M059J (cell line): ENCODE data around the gene CHKA. TPM values are rescaled to one million over a fixed set of nuclear protein-coding genes. Genes with fewer than 3 reads are reported as not detected.

Experiments
- DNase-seq: peaks from one replicate; pipeline ENCODE4 v3.0.0-alpha.2; 2012; ENCODE audit warnings: low read depth
- total RNA-seq: library from RNA; depleted of rRNA; stranded (reverse); fragments of >200 nt; shearing (Covaris generic); gene quantifications from 2 replicates; pipeline ENCODE4 v1.2.3, GENCODE V29; 2014

CHKA gene
- total RNA-seq, 1 experiment from 2014 or later, result 13.7 TPM

DNA sequence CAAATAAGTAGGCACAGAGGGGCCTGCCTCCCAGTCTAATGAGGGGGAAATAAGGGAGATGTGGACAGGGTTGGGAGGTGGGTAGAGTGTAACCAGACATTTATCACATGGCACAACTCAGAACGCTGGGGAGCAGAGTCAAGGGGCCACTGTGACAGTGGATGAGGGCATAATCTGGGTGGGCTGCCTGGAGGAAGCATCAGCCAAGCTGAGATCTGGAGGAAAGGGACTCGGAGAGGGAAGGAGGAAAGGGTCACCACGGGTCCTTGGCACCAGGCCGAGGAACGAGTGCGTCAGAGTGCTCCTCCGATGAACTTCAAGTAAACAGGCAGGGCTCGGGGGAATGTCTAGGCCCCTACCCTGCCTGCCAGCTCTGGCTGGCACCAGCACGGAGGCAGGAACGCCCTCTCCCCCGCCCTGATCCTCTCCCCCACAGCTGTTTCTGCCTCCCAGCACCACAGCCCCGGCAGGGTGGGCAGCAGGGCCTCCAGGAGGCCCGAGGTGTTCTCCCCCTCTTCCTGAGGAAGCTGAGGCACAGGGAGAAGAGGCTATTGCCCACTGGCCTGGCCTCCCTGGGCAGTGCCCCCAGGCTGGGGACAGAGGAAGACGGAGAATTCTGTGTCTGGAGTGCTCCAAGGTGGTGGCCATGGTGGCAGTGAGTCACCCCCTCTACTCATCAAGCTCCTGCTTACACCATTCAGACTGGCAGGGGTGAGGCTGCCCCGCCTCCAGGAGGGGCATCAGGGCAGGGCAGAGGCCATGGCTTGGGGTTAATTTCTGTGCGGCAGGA is 106.8 kb downstream of the CHKA start:
- peak; percentile 98 for DNase-seq

DNA sequence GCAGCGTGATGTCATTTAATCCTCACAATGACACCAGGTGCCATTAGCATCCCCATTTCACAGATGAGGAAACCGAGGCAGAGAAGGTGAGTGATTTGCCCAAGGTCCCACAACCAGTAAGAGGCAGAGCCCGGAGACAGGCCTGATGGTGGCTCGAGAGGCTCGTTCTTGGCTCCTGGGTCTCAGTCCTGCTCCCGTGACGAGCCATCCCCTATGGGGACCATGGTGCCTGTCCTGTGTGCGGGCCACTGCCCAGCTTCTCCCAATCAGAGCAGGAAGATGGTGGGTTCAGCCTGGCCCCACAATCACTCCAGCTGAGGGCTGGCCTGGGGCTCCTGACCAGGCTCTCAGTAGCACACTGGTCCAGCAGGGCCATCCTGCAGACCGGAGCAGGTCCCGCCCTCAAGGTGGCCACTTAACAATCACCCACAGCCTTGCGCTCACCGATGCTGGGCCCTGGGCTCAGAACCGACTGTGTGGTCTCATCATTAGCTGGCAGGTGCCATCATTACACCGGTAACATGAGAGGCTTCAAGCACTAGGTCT is 107.5 kb downstream of the CHKA start:
- DNase-seq, result peak; percentile 56

DNA sequence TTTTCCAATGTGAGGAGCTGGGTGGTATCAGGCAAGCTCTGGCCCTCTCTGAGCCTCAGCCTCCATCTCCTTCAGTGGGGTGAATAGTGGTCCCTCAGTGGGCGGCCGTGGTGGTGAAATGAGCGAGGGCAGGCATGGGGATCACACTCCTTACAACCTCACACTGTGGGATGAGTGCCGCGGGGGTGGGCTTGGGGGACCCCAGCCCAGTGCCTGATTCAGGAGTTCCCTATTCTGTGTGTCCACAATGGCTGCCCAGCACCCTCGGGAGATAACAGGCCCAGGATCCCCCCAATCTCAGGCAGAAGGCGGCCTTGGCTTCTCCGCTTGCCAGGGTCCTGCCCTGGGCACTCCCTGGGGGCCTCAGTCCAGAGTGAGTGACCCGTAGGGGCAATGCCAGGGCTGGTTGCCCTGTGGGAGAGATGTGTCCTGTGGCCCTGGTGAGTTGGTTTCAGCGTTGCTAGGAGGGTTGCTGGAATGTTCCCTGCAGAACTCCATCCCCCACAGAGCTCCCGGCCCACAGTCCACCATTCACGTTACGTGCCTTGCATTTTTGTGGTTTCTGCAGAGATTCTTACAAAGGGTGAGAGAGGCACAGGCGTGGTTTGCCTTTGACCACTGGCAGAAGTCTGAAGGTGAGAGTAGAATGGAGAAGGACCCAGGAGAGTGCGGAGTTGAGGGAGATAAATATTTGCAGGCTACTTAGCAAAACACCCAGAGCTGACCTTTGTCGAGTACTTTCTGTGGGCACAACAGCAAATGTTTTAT is 108.2 kb downstream of the CHKA start:
- DNase-seq, result peak; percentile 100

DNA sequence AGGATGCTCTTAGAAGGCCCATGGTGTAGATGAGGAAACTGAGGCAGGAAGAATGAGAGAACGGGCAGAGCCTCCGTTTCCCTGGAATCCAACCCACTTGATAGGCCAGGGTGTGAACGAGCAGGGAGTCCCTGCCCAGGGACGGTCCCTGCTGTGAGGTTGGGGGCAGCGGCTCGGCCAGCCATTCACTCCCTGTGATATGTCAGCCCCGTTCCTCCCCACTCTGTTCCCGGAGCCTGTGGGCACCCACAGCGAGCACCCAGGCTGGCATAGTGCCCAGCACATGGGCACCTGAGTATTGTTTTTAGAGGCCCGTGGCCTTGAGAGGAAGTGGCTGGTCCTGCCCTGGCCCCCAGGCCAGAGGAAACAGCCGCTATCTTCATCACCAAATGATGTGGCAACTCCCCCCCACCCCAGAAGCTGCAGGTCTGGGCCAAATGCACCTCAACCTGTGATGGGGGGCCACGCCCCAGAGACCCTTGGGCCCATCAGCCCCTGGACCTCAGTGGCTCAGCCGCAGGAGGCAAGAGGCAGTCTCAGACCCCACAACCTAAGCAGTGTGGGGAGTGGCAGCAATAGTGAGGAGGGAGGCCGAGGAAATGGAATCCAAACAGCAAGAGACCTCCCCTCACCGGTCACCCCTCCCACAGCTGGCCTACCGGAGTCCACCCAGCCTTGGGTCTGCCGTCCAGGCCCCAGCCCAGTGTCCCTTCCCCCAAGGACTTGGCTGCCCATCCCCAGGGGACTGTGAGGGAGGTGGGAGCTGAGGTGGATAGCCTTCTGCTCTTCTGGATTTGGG is 108.9 kb downstream of the CHKA start:
- DNase-seq, result no peak

DNA sequence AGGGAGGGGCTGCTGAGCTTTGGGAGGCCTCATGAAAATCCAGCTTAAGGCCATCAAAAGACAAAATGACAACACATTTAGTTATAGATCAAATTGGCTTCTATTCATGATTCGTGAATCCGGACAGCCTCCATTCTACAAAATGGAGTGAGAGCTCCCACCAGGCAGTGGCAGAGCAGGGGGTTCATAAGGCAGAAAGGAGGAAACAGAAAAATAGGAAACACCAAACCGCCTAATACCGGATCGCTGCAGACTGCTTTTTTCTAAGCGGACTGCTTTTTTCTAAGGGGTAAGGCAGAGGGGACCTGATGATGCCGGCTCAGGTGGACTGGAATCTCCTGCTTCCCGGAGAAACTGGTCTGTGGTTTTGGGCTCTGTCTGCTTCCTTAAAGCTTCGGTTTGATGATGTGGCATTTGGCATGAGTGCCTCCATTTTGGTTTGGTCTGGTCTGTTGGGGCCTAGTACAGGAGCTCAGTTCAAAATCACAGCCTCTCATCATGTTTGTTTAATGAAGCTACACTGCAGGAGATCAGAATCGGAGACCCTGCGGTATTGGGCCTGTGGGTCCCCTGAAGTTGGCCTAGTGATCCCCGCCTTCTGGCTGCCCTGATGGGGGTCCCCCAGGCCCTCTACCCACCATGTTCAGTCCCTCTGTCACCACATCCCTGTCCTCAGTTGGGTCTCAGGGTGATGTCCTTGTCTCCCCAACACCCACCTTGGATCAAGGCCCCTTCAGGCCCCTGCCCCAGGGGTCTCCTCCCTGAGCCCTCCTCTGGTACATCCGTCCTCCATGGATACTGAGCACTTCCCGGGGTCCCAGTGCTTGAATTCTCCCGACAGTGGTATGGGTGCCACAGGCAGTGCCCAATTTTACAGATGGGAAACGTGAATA is 109.9 kb downstream of the CHKA start:
- DNase-seq, result no peak

DNA sequence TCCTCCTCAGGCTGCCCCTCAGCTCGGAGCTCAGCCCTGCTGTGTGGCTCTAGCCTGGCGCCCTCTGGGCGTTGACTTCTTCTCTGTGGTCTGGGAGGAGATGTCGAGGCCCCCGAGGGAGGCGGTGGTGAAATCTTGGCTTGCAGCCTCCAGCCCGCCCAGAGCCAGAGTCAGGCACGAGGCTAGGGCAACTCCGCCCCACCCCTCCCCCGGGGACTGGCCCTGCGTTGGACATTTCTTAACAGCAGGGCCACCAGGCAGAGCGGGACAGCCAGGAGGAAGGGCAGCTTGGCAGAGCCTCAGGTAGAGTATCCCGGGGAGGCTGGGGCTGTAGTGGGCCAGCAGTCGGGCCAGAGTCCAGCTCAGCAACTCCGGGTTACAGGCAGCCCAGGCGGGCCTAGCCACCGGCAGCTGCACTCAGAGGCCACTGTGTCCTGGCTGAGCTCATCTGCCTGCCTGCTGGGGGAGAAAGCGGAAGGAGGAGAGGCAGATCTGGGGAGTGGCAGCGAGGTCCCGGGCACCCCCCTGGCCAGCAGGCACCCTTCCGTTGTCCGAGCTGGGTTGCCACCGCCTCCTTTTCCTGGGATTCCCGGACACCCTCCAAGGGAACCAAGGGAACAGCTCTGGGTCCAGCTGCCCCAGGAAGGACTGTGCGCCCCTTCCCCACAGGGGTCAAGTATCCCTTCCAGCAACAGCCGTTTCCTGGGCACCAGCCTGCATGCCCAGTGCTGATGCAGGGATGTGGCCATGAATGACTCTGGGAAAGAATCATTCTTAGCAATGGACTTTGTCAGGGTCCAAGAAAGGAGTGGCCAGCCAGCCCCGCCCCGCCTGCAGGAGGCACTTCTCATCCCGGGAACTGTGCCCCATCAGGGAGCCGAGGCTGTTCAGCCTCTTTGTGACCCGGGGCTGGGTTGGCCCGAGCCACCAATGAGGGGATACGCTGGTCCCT is 110.8 kb downstream of the CHKA start, which contains the start of gene ALDH3B1:
Gene ALDH3B1, plus strand, starts transcription at position 238 of the 952 bp plus-strand sequence. CDS start 4,971 bp downstream, outside the sequence.
- peak; percentile 95 for DNase-seq

DNA sequence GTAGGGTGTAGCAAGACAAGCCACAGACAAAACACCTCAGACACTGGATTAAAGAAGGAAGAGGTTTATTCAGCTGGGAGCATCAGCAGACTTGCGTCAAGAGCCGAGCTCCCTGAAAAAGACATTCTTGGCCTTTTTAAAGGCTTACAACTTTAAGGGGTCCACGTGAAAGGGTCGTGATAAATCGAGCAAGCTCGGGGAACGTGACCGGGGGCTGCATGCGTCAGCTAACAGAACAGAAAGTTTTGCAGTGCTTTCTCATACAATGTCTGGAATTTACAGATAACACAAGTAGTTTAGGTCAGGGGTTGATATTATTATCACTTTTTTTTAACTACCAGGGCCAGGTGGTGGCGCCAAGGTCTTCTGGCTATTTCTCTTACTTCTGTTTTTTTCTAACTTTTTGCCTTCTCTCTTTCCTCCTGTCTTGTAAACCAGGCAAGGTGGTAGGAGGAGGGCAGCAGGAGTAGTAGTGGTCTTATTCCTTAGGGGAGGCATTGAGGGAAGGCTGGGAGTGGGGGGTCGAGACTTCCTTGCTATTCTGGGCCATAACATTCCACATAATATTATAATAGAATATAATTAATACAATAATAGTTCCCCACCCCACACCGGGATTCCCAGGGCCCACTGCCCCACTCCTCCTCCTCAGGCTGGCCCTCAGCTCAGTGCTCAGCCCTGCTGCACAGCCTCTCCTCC is 111.6 kb downstream of the CHKA start:
- DNase-seq, result peak; percentile 75

DNA sequence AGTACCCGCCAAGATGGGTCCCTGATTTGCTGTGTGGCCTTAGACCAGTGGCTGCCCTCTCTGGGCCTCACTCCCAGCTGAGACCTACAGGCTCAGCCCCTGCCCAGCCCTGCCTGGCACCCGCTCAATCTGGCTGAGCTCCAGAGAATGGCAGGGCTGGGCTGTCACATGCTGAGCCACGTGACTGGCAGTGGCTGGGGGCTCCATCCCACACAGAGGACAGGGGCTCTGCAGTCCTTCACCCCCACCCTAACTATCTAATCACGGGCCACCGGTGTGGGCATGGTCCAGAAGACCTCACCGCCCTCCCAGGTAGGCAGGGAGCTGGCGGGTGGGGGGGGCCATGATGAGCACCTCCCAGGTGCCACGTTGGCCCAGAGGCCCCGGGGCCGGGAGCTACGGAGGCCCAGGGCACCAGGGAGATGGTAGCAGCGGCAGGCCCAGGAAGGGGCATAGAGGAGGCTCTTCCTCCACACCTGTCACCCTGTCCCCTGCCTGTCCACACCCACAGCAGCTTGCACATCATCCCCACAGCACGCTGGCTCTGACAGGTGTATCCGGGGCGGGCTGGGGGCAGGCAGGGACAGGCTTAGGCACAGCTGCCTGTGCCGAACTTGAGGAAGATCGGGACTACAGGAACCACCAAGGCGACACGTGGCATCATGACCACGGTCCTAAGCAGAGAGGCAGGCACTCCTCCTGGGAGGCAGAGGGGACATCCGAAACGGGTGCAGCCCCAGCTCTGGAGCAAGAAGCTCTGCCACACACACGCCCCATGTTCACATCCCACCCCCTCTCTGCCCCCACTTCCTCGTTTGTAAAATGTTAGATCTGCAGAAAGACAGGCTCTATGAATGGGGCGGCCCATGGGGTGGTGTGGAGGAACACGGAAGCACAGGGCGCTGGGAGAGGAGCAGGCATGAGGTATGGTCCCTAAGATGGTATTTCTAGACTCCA is 112.5 kb downstream of the CHKA start:
- DNase-seq, result no peak

DNA sequence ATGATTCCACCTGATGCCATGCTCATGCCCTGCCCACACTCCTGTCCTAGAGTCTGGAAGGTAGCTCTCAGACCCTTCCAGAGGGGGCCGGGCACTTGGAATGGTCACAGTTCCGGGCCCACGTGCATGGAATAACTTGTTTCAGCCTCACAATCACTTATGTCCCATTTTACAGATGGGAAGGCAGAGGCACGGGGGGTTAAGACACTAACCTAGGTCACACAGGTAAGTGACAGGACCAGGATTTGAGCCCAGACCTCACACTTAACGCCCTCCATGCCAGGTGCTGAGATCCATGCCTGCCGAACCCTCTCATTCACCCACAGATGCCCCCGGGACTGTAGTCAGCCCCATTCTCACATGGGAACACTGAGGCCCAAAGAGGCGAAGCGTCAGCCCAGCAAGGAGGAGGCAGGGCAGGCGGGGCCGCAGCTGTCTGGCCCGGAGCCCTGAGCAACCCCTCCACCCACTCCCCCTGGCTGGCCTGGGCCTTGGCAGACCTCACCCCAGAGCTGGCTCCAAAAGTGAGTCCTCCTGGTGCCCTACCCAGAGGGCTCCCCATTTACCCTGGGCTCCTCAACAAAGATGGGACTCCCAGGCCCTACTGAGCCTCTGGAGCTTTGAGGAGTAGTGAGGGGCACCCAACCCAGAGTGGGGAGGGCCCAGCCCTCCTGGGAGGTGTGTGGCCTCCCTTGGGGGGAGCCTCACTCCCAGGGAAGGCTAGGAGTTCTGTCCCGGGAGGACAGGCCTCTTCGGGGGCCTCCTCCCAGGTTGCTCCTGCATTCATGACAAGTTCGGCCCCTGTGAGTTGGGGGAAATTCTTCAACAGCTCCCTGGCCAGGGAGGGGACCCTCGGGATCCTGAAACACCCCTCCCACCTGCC is 113.4 kb downstream of the CHKA start:
- DNase-seq, result no peak

DNA sequence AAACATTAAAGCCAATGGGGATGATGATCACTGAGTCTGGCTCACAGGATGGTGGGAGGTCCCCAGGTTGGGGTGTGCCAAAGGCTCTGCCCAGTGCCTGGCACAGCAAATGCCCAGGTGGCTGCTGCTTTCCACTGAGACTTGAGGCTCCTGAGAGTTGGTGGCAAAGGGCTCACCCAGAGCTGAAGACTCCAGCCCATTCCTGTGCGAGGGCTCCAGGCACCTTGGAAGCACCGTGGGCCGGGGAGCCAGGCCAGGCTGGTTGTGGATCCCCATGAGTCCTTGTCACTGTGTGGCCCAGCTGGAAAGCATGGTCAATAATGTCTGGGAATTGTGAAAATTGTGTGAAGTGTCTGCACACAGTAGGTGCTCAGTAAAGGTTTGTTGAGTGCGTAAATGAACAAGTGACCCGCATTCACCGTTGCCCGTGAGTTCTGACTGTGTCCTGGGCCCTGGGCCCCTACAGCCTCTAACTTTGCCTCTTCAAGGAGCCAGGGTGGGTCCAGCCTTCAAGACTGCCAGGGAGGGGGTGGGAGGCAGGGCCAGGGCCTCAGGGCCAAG is 114.5 kb downstream of the CHKA start:
- DNase-seq, result no peak

DNA sequence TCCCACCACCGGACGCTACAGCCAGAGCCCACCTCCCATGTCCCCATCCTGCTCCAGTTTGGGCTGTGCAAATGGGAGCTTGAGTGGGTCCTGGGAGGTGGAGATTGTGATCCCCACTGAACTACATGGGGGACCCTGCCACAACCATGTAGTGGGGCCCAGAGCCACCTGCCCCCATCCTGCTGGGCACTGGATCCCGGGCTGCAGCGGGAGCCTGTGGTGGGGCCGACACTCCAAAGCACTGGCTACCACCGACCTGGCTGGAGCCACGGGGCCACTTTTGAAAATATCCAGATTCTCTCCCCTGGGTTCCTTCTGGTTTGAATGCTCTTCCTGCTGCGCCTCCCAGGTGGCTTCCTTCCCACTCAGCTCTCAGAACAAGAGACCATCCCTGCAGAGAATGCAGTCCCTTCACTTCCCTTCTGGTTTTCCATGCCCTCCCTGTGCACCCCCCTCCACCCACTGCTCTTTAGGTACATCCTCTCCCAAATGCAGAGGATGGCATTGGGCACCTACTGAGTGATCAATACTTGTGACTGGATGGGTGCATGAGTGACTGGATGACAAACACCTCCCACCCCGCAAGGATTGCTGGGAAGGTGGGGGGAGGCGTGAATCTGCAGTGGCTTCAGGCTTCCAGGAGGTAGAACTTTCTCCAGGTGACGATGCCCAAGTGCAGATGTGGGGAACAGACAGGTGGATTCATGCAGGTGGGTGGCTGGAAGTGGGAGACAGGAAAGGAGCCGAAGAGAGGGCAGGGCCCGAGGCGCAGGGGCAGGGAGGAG is 116.4 kb downstream of the CHKA start:
- DNase-seq, result no peak

DNA sequence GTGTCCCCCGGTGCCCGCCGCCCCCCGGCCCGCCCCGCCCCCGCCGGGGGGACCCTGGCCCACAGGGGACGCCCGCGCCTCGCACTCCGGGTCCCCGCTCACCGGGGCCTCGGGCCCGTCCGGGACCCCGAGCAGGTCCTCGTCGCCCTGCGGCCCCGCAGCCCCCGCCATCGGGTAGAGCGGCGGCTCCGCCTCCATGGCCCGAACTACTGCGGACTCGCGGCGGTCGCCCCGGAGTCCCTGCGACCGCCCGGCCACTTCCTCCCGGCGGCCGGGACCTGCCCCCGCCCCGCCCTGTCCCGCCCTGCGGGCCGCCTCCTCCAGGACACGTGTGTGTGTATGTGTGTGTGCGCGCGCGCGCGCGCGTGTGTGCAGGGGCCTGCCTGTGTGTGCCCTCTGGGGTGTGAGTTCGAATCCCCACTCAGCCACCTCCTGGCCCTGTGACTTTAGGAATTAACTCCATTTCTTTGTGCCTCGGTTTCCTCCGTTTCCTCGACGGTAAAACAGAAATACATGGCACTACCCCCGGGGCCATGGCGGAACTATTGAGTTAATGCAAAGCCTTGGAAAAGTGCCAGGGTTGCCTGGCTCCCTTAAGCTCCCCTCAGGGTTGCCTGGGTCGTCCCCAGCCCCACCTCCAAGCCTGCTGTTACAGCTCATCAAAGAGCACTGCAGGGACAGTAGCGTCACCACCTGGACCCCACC is 117.2 kb downstream of the CHKA start, which contains the start of gene UNC93B1:
Gene UNC93B1, minus strand, starts transcription at position 252 of the 705 bp plus-strand sequence. Its CDS starts 54 bp downstream, at position 198.
- DNase-seq, result peak; percentile 85

DNA sequence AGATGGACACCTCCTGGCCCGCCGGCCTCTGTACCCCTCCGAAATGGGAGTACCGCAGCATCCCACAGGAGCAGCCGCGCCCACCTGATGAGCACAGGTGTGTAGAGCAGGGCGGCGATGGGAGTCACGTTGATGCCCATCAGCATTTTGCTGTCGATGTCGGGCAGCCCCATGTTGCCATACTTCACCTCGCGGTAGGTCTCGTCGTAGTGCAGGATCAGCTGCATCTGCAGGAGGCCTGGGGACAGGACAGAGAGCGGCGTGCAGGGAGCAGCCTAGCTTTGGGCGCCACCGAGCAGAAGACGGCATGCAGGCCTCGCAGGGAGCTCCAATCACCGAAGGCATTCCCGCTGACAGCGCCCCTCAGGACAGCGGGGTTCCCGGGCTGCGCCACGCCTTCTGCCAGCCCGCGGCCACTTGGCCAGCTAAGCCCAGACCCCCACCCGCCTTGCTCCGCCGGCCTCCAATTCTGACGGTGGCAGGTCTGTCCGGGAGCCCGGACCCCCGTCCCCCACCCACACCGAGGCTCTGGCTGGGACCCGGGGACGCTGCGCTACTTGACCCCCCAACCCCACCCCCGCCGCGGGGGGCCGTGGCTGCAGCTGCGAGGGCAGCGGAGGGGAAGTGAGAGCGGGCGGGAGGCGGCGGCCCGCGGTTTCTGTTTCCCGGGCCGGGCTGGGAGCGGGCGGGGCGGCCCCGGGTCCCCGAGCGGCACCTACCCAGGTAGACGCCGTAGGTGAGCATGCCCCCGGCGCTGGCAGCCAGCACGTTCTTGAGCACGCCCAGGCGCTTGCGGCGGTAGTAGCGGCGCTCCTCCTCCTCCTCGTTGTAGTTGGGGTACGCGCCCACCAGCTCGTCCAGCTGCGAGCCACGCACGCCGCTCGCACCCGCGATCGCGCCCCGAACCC is 118.0 kb downstream of the CHKA start:
- no peak for DNase-seq
